Neuronal stem cell (in vitro differentiated cells): ENCODE measurements around the gene GASK1A.

Experiments used
- DNase-seq: peaks from one replicate; pipeline ENCODE4 v3.0.0-alpha.2; 2013; ENCODE audit warnings: low spot score
- H2AFZ ChIP-seq: one replicate; pipeline ENCODE4 v1.6.1; 2013; ENCODE audit warnings: mild to moderate bottlenecking, low read length, inconsistent platforms
- H2AK5ac ChIP-seq: 2 replicates; pipeline ENCODE4 v1.6.1; 2013; ENCODE audit warnings: low read depth, mild to moderate bottlenecking, inconsistent platforms, low read length, moderate library complexity, mixed read lengths
- H2BK120ac ChIP-seq: 2 replicates; pipeline ENCODE4 v1.6.1; 2013; ENCODE audit warnings: low read depth, mild to moderate bottlenecking, inconsistent platforms, low read length, moderate library complexity, mixed read lengths
- H2BK12ac ChIP-seq: one replicate; pipeline ENCODE4 v1.6.1; 2013; ENCODE audit warnings: low read length, inconsistent platforms
- H2BK15ac ChIP-seq: 2 replicates; pipeline ENCODE4 v1.6.1; 2013; ENCODE audit warnings: mild to moderate bottlenecking, low read length, inconsistent platforms, mixed read lengths
- H2BK5ac ChIP-seq: one replicate; pipeline ENCODE4 v1.6.1; 2013; ENCODE audit warnings: inconsistent platforms, mild to moderate bottlenecking, low read length, moderate library complexity
- H3K14ac ChIP-seq: one replicate; pipeline ENCODE4 v1.6.1; 2013; ENCODE audit warnings: low read length, inconsistent platforms
- H3K18ac ChIP-seq: 2 replicates; pipeline ENCODE4 v1.6.1; 2013; ENCODE audit warnings: low read length, inconsistent platforms
- H3K23ac ChIP-seq: 2 replicates; pipeline ENCODE4 v1.6.1; 2013; ENCODE audit warnings: low read depth, mild to moderate bottlenecking, mixed read lengths, low read length, inconsistent platforms; ENCODE audit not compliant: poor library complexity
- H3K27ac ChIP-seq: replicated peaks from 3 replicates; pipeline ENCODE4 v1.5.1; 2013; ENCODE audit warnings: low read length, inconsistent platforms
- H3K27me3 ChIP-seq, 3 experiments: 2 replicates each; pipeline ENCODE4 v1.6.1; 2013; ENCODE audit warnings: low read length in 3 of 3, mild to moderate bottlenecking in 2 of 3, inconsistent platforms in 1 of 3, low read depth in 1 of 3, mixed read lengths in 1 of 3, moderate library complexity in 1 of 3; ENCODE audit not compliant: control insufficient read depth in 3 of 3, insufficient read depth in 3 of 3
- H3K36me3 ChIP-seq, 2 donors: replicated peaks in 1 of 2; 2 replicates each; pipeline ENCODE4 v1.6.1; 2013; ENCODE audit warnings: low read length in 2 of 2; ENCODE audit not compliant: control insufficient read depth in 2 of 2, insufficient read depth in 2 of 2
- H3K4ac ChIP-seq: 2 replicates; pipeline ENCODE4 v1.6.1; 2013; ENCODE audit warnings: inconsistent platforms, mild to moderate bottlenecking, low read length, moderate library complexity
- H3K4me1 ChIP-seq, 2 donors: 1 replicate in 1 of 2; 2 replicates in 1 of 2; pipeline ENCODE4 v1.6.1; 2013; ENCODE audit warnings: low read length in 2 of 2, low read depth in 1 of 2; ENCODE audit not compliant: control insufficient read depth in 2 of 2, insufficient read depth in 1 of 2
- H3K4me2 ChIP-seq: one replicate; pipeline ENCODE4 v1.6.1; 2013; ENCODE audit warnings: mild to moderate bottlenecking, low read length, inconsistent platforms; ENCODE audit not compliant: insufficient read depth, poor library complexity, severe bottlenecking
- H3K4me3 ChIP-seq, 2 donors: 2 replicates each; pipeline ENCODE4 v1.5.1; 2013; ENCODE audit warnings: low read length in 2 of 2, mild to moderate bottlenecking in 2 of 2, inconsistent platforms in 1 of 2, moderate library complexity in 1 of 2
- H3K79me1 ChIP-seq: one replicate; pipeline ENCODE4 v1.6.1; 2013; ENCODE audit warnings: low read depth, mild to moderate bottlenecking, inconsistent platforms, low read length, moderate library complexity
- H3K9ac ChIP-seq: one replicate; pipeline ENCODE4 v1.6.1; 2013; ENCODE audit warnings: mild to moderate bottlenecking, low read depth, low read length, inconsistent platforms; ENCODE audit not compliant: poor library complexity
- H3K9me3 ChIP-seq, 2 donors: replicated peaks in 1 of 2; 2 replicates each; pipeline versions ENCODE3 to v1.6.1; 2013; ENCODE audit warnings: low read length in 2 of 2, mild to moderate bottlenecking in 2 of 2, inconsistent platforms in 1 of 2, low read depth in 1 of 2, mixed read lengths in 1 of 2, moderate library complexity in 1 of 2; ENCODE audit not compliant: control insufficient read depth in 2 of 2, insufficient read depth in 1 of 2
- H4K8ac ChIP-seq: one replicate; pipeline ENCODE4 v1.6.1; 2013; ENCODE audit warnings: low read depth, mild to moderate bottlenecking, inconsistent platforms, low read length, moderate library complexity
- H4K91ac ChIP-seq: one replicate; pipeline ENCODE4 v1.6.1; 2013; ENCODE audit warnings: low read length, low read depth, mild to moderate bottlenecking, inconsistent platforms; ENCODE audit not compliant: poor library complexity
- WGBS, 2 donors: extraction: QIAGEN DNeasy Blood & Tissue Kit; methylation state at CpG; one replicate each; pipeline ENCODE4 v1.1.7; 2013; ENCODE audit warnings: missing lambda C conversion rate in 2 of 2, mixed read lengths in 1 of 2; ENCODE audit not compliant: insufficient read length in 2 of 2, insufficient replicate concordance in 1 of 2; ENCODE audit errors: extremely low coverage in 2 of 2; 5-methylcytosine and 5-hydroxymethylcytosine counted together

The GASK1A gene

GRCh38 chr3:43010638-43011037 is 31.5 kb downstream of the GASK1A start:
- Histone ChIP-seq H3K27ac (no peak overlapping the region), H2BK15ac (no peak overlapping the region), H3K18ac (no peak overlapping the region), H4K91ac (no peak overlapping the region), H3K4me3 (no peak overlapping the region), H2AK5ac (no peak overlapping the region), H3K14ac (no peak overlapping the region), H3K4me1 (peaks cover 0 to 2% of the 10 kb centered on the region in 2 donors), H3K79me1 (no peaks in the 10 kb centered on the region), H2BK12ac (no peak overlapping the region), H2BK120ac (no peak overlapping the region), H2AFZ (no peak overlapping the region), H3K9me3 (peaks cover 3 to 9% of the 10 kb centered on the region in 2 donors), H3K9ac (no peak overlapping the region), H3K27me3 (peaks cover 0 to 5% (median 0%) of the 10 kb centered on the region in 3 experiments), H3K4ac (no peak overlapping the region), H3K23ac (no peak overlapping the region), H2BK5ac (no peak overlapping the region), H3K4me2 (no peak overlapping the region), H3K36me3 (no peaks in the 10 kb centered on the region), H4K8ac (no peak overlapping the region)
- no peak for DNase-seq

- Histone ChIP-seq H4K91ac (no peak overlapping the region), H2AFZ (no peak overlapping the region), H3K79me1 (no peaks in the 10 kb centered on the region), H3K18ac (no peak overlapping the region), H2BK5ac (no peak overlapping the region), H3K9ac (no peak overlapping the region), H4K8ac (no peak overlapping the region), H3K14ac (no peak overlapping the region), H3K36me3 (no peaks in the 10 kb centered on the region), H3K4ac (no peak overlapping the region), H3K4me1 (peaks cover 0 to 2% of the 10 kb centered on the region in 2 donors), H2AK5ac (no peak overlapping the region), H3K4me2 (no peak overlapping the region), H2BK12ac (no peak overlapping the region), H3K4me3 (no peak overlapping the region), H3K27me3 (peaks cover 0 to 2% (median 0%) of the 10 kb centered on the region in 3 experiments), H3K9me3 (peaks cover 4 to 9% of the 10 kb centered on the region in 2 donors), H3K27ac (no peak overlapping the region), H2BK120ac (no peak overlapping the region), H2BK15ac (no peak overlapping the region), H3K23ac (no peak overlapping the region)
- no CpG with 5 or more reads among the region's 3 CpGs for WGBS, 2 donors
- DNase-seq: no peak
Observed at GRCh38 chr3:43011638-43012037, 32.5 kb downstream of the GASK1A start.

GRCh38 chr3:43012174-43012573 is 33.1 kb downstream of the GASK1A start:
- DNase-seq: no peak
- H2AFZ ChIP-seq: no peak overlapping the region
- no peak overlapping the region for H3K4me3 ChIP-seq
- no peak overlapping the region for H3K27ac ChIP-seq
- no peaks in the 10 kb centered on the region for H3K36me3 ChIP-seq
- H3K9ac ChIP-seq: no peak overlapping the region
- H3K4me2 ChIP-seq: no peak overlapping the region
- no peak overlapping the region for H3K14ac ChIP-seq
- H4K91ac ChIP-seq: no peak overlapping the region
- H2BK15ac ChIP-seq: no peak overlapping the region
- H2BK5ac ChIP-seq: no peak overlapping the region
- H3K79me1 ChIP-seq: no peaks in the 10 kb centered on the region
- no peak overlapping the region for H2BK12ac ChIP-seq
- peaks cover 4 to 9% of the 10 kb centered on the region in 2 donors for H3K9me3 ChIP-seq
- peaks cover 0 to 2% of the 10 kb centered on the region in 2 donors for H3K4me1 ChIP-seq
- no peak overlapping the region for H4K8ac ChIP-seq
- H3K4ac ChIP-seq: no peak overlapping the region
- no peak overlapping the region for H2AK5ac ChIP-seq
- H3K27me3 ChIP-seq: no peaks in the 10 kb centered on the region
- H2BK120ac ChIP-seq: no peak overlapping the region
- H3K23ac ChIP-seq: no peak overlapping the region
- no peak overlapping the region for H3K18ac ChIP-seq

GRCh38 chr3:43013256-43013655 is 34.1 kb downstream of the GASK1A start:
- Histone ChIP-seq H2BK120ac (no peak overlapping the region), H3K18ac (no peak overlapping the region), H2BK12ac (no peak overlapping the region), H2AFZ (no peak overlapping the region), H3K9ac (no peak overlapping the region), H3K27me3 (no peaks in the 10 kb centered on the region), H3K4me2 (no peak overlapping the region), H3K27ac (no peak overlapping the region), H3K79me1 (no peaks in the 10 kb centered on the region), H3K4me1 (peaks cover 0 to 2% of the 10 kb centered on the region in 2 donors), H4K91ac (no peak overlapping the region), H2BK5ac (no peak overlapping the region), H2AK5ac (no peak overlapping the region), H3K36me3 (no peaks in the 10 kb centered on the region), H3K23ac (peak overlapping the region; percentile 21), H3K4me3 (no peak overlapping the region), H3K9me3 (peaks cover 4 to 9% of the 10 kb centered on the region in 2 donors), H4K8ac (no peak overlapping the region), H3K4ac (no peak overlapping the region), H3K14ac (peak overlapping the region; percentile 72), H2BK15ac (no peak overlapping the region)
- no CpG with 5 or more reads among the region's 2 CpGs for WGBS, 2 donors
- no peak for DNase-seq
